Liver (tissue), 3 donors: ENCODE measurements around the gene ZC3HAV1.

Experiments used
- CTCF ChIP-seq: fragments of 150-350 bp; IDR thresholded peaks from 2 replicates; pipeline ENCODE4 v1.5.1; 2017; ENCODE audit warnings: improper control_type of control experiment, low read depth, low read length; ENCODE audit not compliant: missing input control
- EGR1 ChIP-seq, 2 donors: IDR thresholded peaks; 2 replicates each; pipeline ENCODE4 v1.6.1; 2016 to 2018; ENCODE audit warnings: antibody characterized with exemption in 2 of 2, low read depth in 2 of 2
- HNF4A ChIP-seq, 2 donors: conservative IDR thresholded peaks; 2 replicates each; pipeline ENCODE4 v1.6.1; 2016; ENCODE audit warnings: antibody characterized with exemption in 2 of 2, mild to moderate bottlenecking in 2 of 2
- JUND ChIP-seq, 2 donors: IDR thresholded peaks; 2 replicates each; pipeline ENCODE4 v1.6.1; 2016; ENCODE audit warnings: antibody characterized with exemption in 2 of 2
- TF ChIP-seq, protein P1 (sequence below): IDR thresholded peaks from 2 replicates; pipeline ENCODE4 v1.6.1; 2016; ENCODE audit warnings: antibody characterized with exemption
- donor health status: healthy.
- donor health status: healthy.

DNA sequence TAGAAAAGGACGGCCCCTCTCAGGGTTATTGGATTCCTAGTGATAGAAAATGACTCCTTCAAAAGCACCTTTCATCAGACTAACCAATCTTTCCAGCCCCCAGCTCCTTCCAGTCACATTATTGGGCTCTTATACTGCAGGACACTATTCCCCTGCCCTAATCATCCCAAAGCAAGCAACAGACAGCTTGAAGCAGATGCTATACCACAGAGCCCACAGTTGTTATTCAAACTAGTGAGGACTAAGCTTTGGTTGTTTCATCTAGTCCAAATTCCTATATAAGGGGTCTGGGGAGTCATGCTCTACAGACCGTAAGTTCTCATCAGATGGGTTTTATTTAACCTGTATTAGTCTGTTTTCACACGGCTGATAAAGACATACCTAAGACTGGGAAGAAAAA is 98.1 kb downstream of the ZC3HAV1 start:
- no peak for TF ChIP-seq CTCF
- no peak for TF ChIP-seq EGR1 (IDR thresholded peaks at IDR 0.05; ENCODE audit: low read depth in 2 of 2)
- TF ChIP-seq JUND (IDR thresholded peaks at IDR 0.05): no peak
- TF ChIP-seq, protein P1, sequence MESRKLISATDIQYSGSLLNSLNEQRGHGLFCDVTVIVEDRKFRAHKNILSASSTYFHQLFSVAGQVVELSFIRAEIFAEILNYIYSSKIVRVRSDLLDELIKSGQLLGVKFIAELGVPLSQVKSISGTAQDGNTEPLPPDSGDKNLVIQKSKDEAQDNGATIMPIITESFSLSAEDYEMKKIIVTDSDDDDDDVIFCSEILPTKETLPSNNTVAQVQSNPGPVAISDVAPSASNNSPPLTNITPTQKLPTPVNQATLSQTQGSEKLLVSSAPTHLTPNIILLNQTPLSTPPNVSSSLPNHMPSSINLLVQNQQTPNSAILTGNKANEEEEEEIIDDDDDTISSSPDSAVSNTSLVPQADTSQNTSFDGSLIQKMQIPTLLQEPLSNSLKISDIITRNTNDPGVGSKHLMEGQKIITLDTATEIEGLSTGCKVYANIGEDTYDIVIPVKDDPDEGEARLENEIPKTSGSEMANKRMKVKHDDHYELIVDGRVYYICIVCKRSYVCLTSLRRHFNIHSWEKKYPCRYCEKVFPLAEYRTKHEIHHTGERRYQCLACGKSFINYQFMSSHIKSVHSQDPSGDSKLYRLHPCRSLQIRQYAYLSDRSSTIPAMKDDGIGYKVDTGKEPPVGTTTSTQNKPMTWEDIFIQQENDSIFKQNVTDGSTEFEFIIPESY: no peak
- no peak for TF ChIP-seq HNF4A (conservative IDR thresholded peaks at IDR 0.05)
